GM12875 (cell line): ENCODE measurements around the gene FOXL1.

Experiments
- H3K4me3 ChIP-seq: one replicate; pipeline ENCODE4 v1.5.1; 2011; ENCODE audit warnings: low read depth, low read length, control low read depth
- CTCF ChIP-seq: IDR thresholded peaks from 2 replicates; pipeline ENCODE4 v1.5.1; 2011; ENCODE audit warnings: low read depth, mild to moderate bottlenecking, control low read depth, inconsistent platforms, low read length, moderate library complexity, borderline replicate concordance; ENCODE audit not compliant: insufficient read depth

FOXL1 gene

GRCh38 chr16:86621966-86622365 lies 43.6 kb downstream of the FOXL1 start:
- H3K4me3 ChIP-seq = no peak overlapping the region
- no peak for TF ChIP-seq CTCF

GRCh38 chr16:86622700-86623615 lies 44.6 kb downstream of the FOXL1 start:
- no peak for TF ChIP-seq CTCF
- no peak overlapping the region for H3K4me3 ChIP-seq

- no peak overlapping the region for H3K4me3 ChIP-seq
- TF ChIP-seq CTCF = no peak
These were observed 46.7 kb downstream of the FOXL1 start for GRCh38 chr16:86625029-86625428.

GRCh38 chr16:86625821-86626220 lies 47.5 kb downstream of the FOXL1 start:
- no peak overlapping the region for H3K4me3 ChIP-seq
- TF ChIP-seq CTCF = no peak

- no peak overlapping the region for H3K4me3 ChIP-seq
- TF ChIP-seq CTCF = no peak
These were observed 47.9 kb downstream of the FOXL1 start for GRCh38 chr16:86626284-86626683.

GRCh38 chr16:86626966-86627365 lies 48.6 kb downstream of the FOXL1 start:
- no peak for TF ChIP-seq CTCF
- H3K4me3 ChIP-seq = no peak overlapping the region

GRCh38 chr16:86628614-86629013 lies 50.3 kb downstream of the FOXL1 start:
- H3K4me3 ChIP-seq = no peak overlapping the region
- TF ChIP-seq CTCF = no peak
